IMR-90 (cell line): ENCODE results near the gene GOT1. TPM values are rescaled to one million over a fixed set of nuclear protein-coding genes. Genes with fewer than 3 reads are reported as not detected.

Experiments used
- ATAC-seq: fragments of 200-7000 bp; cut with Tn5 transposase; 2 replicates; pipeline ENCODE4 v1.9.1; 2020; ENCODE audit warnings: low read depth, mild to moderate bottlenecking, moderate library complexity
- BruUV-seq: library from RNA; stranded (reverse); fragments of 400-500 nt; replicated peaks from 2 replicates; lab custom pipeline; 2021; lab: Mats Ljungman, UMichigan
- CTCF ChIA-PET: fragments of 300-600 bp; formaldehyde crosslinking; extraction: SDS; loops from one replicate; lab custom pipeline; 2021; ENCODE audit warnings: antibody characterized with exemption; lab: Yijun Ruan, JAX
- POLR2A ChIA-PET: fragments of 300-600 bp; sonication (Branson Sonifier 250); formaldehyde crosslinking; loops from one replicate; lab custom pipeline; 2022; ENCODE audit warnings: antibody characterized with exemption; ENCODE audit not compliant: unreplicated experiment; lab: Charles Lee
- DNase-seq: peaks from one replicate; pipeline ENCODE4 v3.0.0; 2013
- H2AFZ ChIP-seq: replicated peaks from 2 replicates; pipeline ENCODE3; 2013; ENCODE audit warnings: low read length, mild to moderate bottlenecking; ENCODE audit not compliant: poor library complexity
- H2AK5ac ChIP-seq: 2 replicates; pipeline ENCODE4 v1.6.1; 2013; ENCODE audit warnings: low read depth, low read length, inconsistent platforms
- H2AK9ac ChIP-seq: replicated peaks from 2 replicates; pipeline ENCODE3; 2013; ENCODE audit warnings: mild to moderate bottlenecking, low read depth, low read length, moderate library complexity; ENCODE audit not compliant: poor library complexity
- H2BK120ac ChIP-seq: 2 replicates; pipeline ENCODE4 v1.6.1; 2013; ENCODE audit warnings: low read depth, low read length, inconsistent platforms
- H2BK15ac ChIP-seq: 3 replicates; pipeline ENCODE4 v1.6.1; 2013; ENCODE audit warnings: low read depth, low read length, inconsistent platforms
- H2BK20ac ChIP-seq: 2 replicates; pipeline ENCODE4 v1.6.1; 2013; ENCODE audit warnings: low read depth, mild to moderate bottlenecking, inconsistent platforms, low read length, moderate library complexity
- H2BK5ac ChIP-seq: 2 replicates; pipeline ENCODE4 v1.6.1; 2013; ENCODE audit warnings: mild to moderate bottlenecking, low read depth, low read length, inconsistent platforms; ENCODE audit not compliant: poor library complexity, severe bottlenecking
- H3K14ac ChIP-seq: replicated peaks from 2 replicates; pipeline ENCODE4 v1.6.1; 2013; ENCODE audit warnings: low read depth, low read length, inconsistent platforms
- H3K18ac ChIP-seq: 2 replicates; pipeline ENCODE4 v1.6.1; 2013; ENCODE audit warnings: low read depth, low read length, control low read depth
- H3K23ac ChIP-seq: 2 replicates; pipeline ENCODE4 v1.6.1; 2013; ENCODE audit warnings: low read depth, low read length, inconsistent platforms
- H3K27ac ChIP-seq: 2 replicates; pipeline ENCODE4 v1.5.1; 2013; ENCODE audit warnings: mild to moderate bottlenecking, control low read depth, low read length; ENCODE audit not compliant: insufficient read depth
- H3K27me3 ChIP-seq: 2 replicates; pipeline ENCODE4 v1.6.1; 2013; ENCODE audit warnings: low read length; ENCODE audit not compliant: control insufficient read depth, insufficient read depth
- H3K36me3 ChIP-seq: 2 replicates; pipeline ENCODE4 v1.6.1; 2013; ENCODE audit warnings: low read length, mixed read lengths; ENCODE audit not compliant: control insufficient read depth, insufficient read depth
- H3K4ac ChIP-seq: 2 replicates; pipeline ENCODE4 v1.6.1; 2013; ENCODE audit warnings: low read depth, low read length, inconsistent platforms
- H3K4me1 ChIP-seq: 2 replicates; pipeline ENCODE4 v1.6.1; 2013; ENCODE audit warnings: low read length, mixed read lengths; ENCODE audit not compliant: control insufficient read depth, insufficient read depth
- H3K4me2 ChIP-seq: 2 replicates; pipeline ENCODE4 v1.6.1; 2013; ENCODE audit warnings: low read depth, mild to moderate bottlenecking, control low read depth, low read length, moderate library complexity
- H3K4me3 ChIP-seq: 2 replicates; pipeline ENCODE4 v1.5.1; 2013; ENCODE audit warnings: low read depth, mild to moderate bottlenecking, control low read depth, low read length, moderate library complexity; ENCODE audit not compliant: insufficient read depth
- H3K56ac ChIP-seq: 2 replicates; pipeline ENCODE4 v1.6.1; 2013; ENCODE audit warnings: low read length, inconsistent platforms; ENCODE audit not compliant: insufficient read depth; ENCODE audit errors: extremely low read depth
- H3K79me1 ChIP-seq, 2 experiments: 2 replicates each; pipeline ENCODE4 v1.6.1; 2013; ENCODE audit warnings: low read length in 2 of 2, inconsistent platforms in 1 of 2, low read depth in 1 of 2
- H3K9ac ChIP-seq: 2 replicates; pipeline ENCODE4 v1.6.1; 2013; ENCODE audit warnings: low read depth, low read length, control low read depth
- H3K9me1 ChIP-seq: 2 replicates; pipeline ENCODE4 v1.6.1; 2013; ENCODE audit warnings: low read length, inconsistent platforms; ENCODE audit not compliant: insufficient read depth
- H3K9me3 ChIP-seq: 2 replicates; pipeline ENCODE4 v1.6.1; 2013; ENCODE audit warnings: low read length; ENCODE audit not compliant: control insufficient read depth, insufficient read depth
- H4K20me1 ChIP-seq: 2 replicates; pipeline ENCODE4 v1.6.1; 2013; ENCODE audit warnings: low read length, inconsistent platforms; ENCODE audit not compliant: insufficient read depth
- H4K5ac ChIP-seq: 2 replicates; pipeline ENCODE4 v1.6.1; 2013; ENCODE audit warnings: mild to moderate bottlenecking, low read depth, low read length, control low read depth
- H4K8ac ChIP-seq, 2 experiments: 2 replicates each; pipeline ENCODE4 v1.6.1; 2013; ENCODE audit warnings: low read depth in 2 of 2, low read length in 2 of 2, control low read depth in 1 of 2, inconsistent platforms in 1 of 2
- H4K91ac ChIP-seq: 2 replicates; pipeline ENCODE4 v1.6.1; 2013; ENCODE audit warnings: low read depth, low read length, inconsistent platforms; ENCODE audit not compliant: insufficient read depth
- CEBPB ChIP-seq: IDR thresholded peaks from 2 replicates; pipeline ENCODE4 v1.6.1; 2012; ENCODE audit warnings: low read depth, low read length, improper control_type of control experiment
- MXI1 ChIP-seq: IDR thresholded peaks from 2 replicates; pipeline ENCODE4 v1.6.1; 2012; ENCODE audit warnings: low read depth, mild to moderate bottlenecking, low read length, moderate library complexity, borderline replicate concordance
- POLR2A ChIP-seq: IDR thresholded peaks from 2 replicates; pipeline ENCODE4 v1.6.1; 2012; ENCODE audit warnings: mild to moderate bottlenecking, low read depth, low read length
- RAD21 ChIP-seq: IDR thresholded peaks from 2 replicates; pipeline ENCODE4 v1.6.1; 2012; ENCODE audit warnings: low read length, improper control_type of control experiment
- RFX5 ChIP-seq: IDR thresholded peaks from 2 replicates; pipeline ENCODE4 v1.8.0; 2012; ENCODE audit warnings: low read depth, mild to moderate bottlenecking, low read length, moderate library complexity
- SMC3 ChIP-seq: fragments of 150-350 bp; IDR thresholded peaks from 2 replicates; pipeline ENCODE4 v1.6.1; 2016; ENCODE audit warnings: low read depth, mild to moderate bottlenecking, antibody characterized with exemption, low read length, moderate library complexity
- WGBS, 2 experiments: methylation state at CpG; one replicate each; pipeline versions ENCODE4 v1.1.5 to v1.1.7; 2013; ENCODE audit warnings: missing lambda C conversion rate in 2 of 2; ENCODE audit not compliant: insufficient read length in 1 of 2; ENCODE audit errors: extremely low coverage in 2 of 2; 5-methylcytosine and 5-hydroxymethylcytosine counted together
- dilution Hi-C: fragments of 300-500 bp; cut with HindIII; formaldehyde crosslinking; loops from one replicate; pipeline ENCODE4 v1.14.3; 2018; ENCODE audit warnings: low sequenced_read_pairs; ENCODE audit not compliant: unreplicated experiment
- in situ Hi-C: fragments of 300-500 bp; cut with MboI; formaldehyde crosslinking; loops from 3 replicates; pipeline ENCODE4 v1.14.3; 2019; ENCODE audit warnings: low sequenced_read_pairs, inconsistent platforms, mixed read lengths
- intact Hi-C: fragments of 100-400 bp; cut with micrococcal nuclease; formaldehyde crosslinking; loops from 2 replicates; pipeline ENCODE4 v1.10.0; 2022
- polyA plus RNA-seq, 3 experiments: library from polyadenylated mRNA; depleted of rRNA; stranded (reverse); fragments of >200 nt; gene quantifications; 2 replicates each; pipeline ENCODE4 v1.2.3, GENCODE V29; 2012; ENCODE audit warnings: low replicate concordance in 1 of 3
- total RNA-seq: library from RNA; depleted of rRNA; stranded (reverse); fragments of >200 nt; gene quantifications from 2 replicates; pipeline ENCODE4 v1.2.3, GENCODE V29; 2012
- TF ChIP-seq, protein P1 (sequence below): fragments of 150-350 bp; IDR thresholded peaks from 2 replicates; pipeline ENCODE4 v1.6.1; 2016; ENCODE audit warnings: low read depth, mild to moderate bottlenecking, low read length, moderate library complexity, borderline replicate concordance

Gene GOT1
- total and polyA plus RNA-seq, 2 of the 4 experiments (the other 2 are of a cell fraction) = 29.4 to 46.1 TPM

DNA sequence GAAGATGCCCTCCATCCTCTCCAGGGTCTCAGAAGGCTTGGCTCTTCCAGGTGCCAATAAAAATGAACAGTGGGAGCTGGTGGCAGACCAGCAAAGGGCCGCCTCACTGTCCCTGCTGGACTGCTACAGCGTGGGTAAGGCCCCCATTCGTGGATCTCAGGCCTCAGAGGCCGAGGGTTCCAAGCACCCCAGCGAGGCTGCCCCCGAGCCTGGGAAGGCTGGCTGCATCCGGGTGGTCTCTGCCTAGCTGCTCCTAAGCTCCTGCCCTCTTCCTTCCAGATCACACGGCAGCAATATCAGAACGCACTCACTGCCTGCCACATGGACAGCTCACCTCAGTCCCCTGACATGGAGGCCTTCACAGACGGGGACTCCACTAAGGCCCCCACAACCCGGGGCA lies 42.9 kb downstream of the GOT1 start:
- ChIA-PET CTCF (interaction anchor here (0.6 kb wide), 1 partner anchor 71 kb away, joined by 5 read pairs; no protein-coding TSS in a partner anchor), POLR2A (no interaction called here)
- in situ Hi-C loops = no loop called here
- no peak overlapping the region for H3K18ac ChIP-seq
- H2AK9ac ChIP-seq = no peak overlapping the region
- no TSS peak for BruUV-seq
- no peak overlapping the region for H3K4ac ChIP-seq
- intact Hi-C loops = no loop called here
- peaks cover 3% of the 10 kb centered on the region; the same call in 1 of the 2 replicates for H3K4me1 ChIP-seq
- no peak overlapping the region for H3K23ac ChIP-seq
- no peak overlapping the region for H2AFZ ChIP-seq
- H3K14ac ChIP-seq = no peak overlapping the region
- TF ChIP-seq CEBPB = no peak
- no peak for TF ChIP-seq RAD21
- no peak for TF ChIP-seq MXI1
- TF ChIP-seq RFX5 = no peak
- no peak for TF ChIP-seq POLR2A
- TF ChIP-seq SMC3 = no peak
- TF ChIP-seq, protein P1, sequence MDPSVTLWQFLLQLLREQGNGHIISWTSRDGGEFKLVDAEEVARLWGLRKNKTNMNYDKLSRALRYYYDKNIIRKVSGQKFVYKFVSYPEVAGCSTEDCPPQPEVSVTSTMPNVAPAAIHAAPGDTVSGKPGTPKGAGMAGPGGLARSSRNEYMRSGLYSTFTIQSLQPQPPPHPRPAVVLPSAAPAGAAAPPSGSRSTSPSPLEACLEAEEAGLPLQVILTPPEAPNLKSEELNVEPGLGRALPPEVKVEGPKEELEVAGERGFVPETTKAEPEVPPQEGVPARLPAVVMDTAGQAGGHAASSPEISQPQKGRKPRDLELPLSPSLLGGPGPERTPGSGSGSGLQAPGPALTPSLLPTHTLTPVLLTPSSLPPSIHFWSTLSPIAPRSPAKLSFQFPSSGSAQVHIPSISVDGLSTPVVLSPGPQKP = no peak
- no peak overlapping the region for H3K4me2 ChIP-seq
- DNase-seq (no peak), ATAC-seq (no peak)
- no peaks in the 10 kb centered on the region for H4K20me1 ChIP-seq
- H2AK5ac ChIP-seq = no peak overlapping the region
- H2BK120ac ChIP-seq = no peak overlapping the region
- H2BK5ac ChIP-seq = no peak overlapping the region
- no peak overlapping the region for H4K91ac ChIP-seq
- H3K56ac ChIP-seq = no peak overlapping the region
- no peak overlapping the region for H2BK20ac ChIP-seq
- H3K9me3 ChIP-seq = no peaks in the 10 kb centered on the region
- H3K4me3 ChIP-seq = no peak overlapping the region
- no peak overlapping the region for H3K9ac ChIP-seq
- WGBS, 2 experiments = 82% methylated on average over 5 of the region's 11 CpGs; no CpG with 5 or more reads in 1 of the 2 experiments
- H3K9me1 ChIP-seq = peaks cover 5% of the 10 kb centered on the region; the same call in 1 of the 2 replicates
- H3K27me3 ChIP-seq = peaks cover 5% of the 10 kb centered on the region
- H3K27ac ChIP-seq = no peak overlapping the region
- no peaks in the 10 kb centered on the region for H3K79me1 ChIP-seq
- dilution Hi-C loops = no loop called here
- no peak overlapping the region for H4K5ac ChIP-seq
- H2BK15ac ChIP-seq = no peak overlapping the region
- H3K36me3 ChIP-seq = no peaks in the 10 kb centered on the region
- no peak overlapping the region for H4K8ac ChIP-seq
